Breast epithelium (tissue), 4 donors: ENCODE measurements around the gene LDB3. TPM values are rescaled to one million over a fixed set of nuclear protein-coding genes. Genes with fewer than 3 reads are reported as not detected.

Experiments
- DNase-seq, 2 donors: peaks; one replicate each; pipeline ENCODE4 v3.0.0-alpha.2; 2019; ENCODE audit warnings: low spot score in 2 of 2
- H3K27ac ChIP-seq, 2 donors: fragments of 200-600 bp; sonication (generic) in 1 of 2; one replicate each; pipeline ENCODE4 v1.5.1; 2016 to 2019; ENCODE audit warnings: mild to moderate bottlenecking in 1 of 2
- H3K27me3 ChIP-seq, 2 donors: fragments of 200-600 bp; sonication (generic) in 1 of 2; one replicate each; pipeline versions ENCODE4 v1.5.1 to v1.6.0; 2017 to 2019; ENCODE audit warnings: control low read depth in 1 of 2, mild to moderate bottlenecking in 1 of 2
- H3K36me3 ChIP-seq: fragments of 200-600 bp; one replicate; pipeline ENCODE4 v1.5.1; 2019
- H3K4me1 ChIP-seq, 2 donors: fragments of 200-600 bp; sonication (generic); one replicate each; pipeline ENCODE4 v1.5.1; 2016 to 2019; ENCODE audit warnings: control low read depth in 1 of 2
- H3K4me3 ChIP-seq, 3 donors: fragments of 200-600 bp; sonication (generic); 1 replicate in 2 of 3; 2 replicates in 1 of 3; pipeline ENCODE4 v1.5.1; 2016 to 2019; ENCODE audit warnings: mild to moderate bottlenecking in 3 of 3, moderate library complexity in 2 of 3
- H3K9me3 ChIP-seq, 2 donors: fragments of 200-600 bp; sonication (generic) in 1 of 2; one replicate each; pipeline ENCODE4 v1.5.1; 2016 to 2019; ENCODE audit warnings: control low read depth in 1 of 2
- POLR2A ChIP-seq: fragments of 450-650 bp; IDR thresholded peaks from one replicate; pipeline ENCODE4 v1.6.1; 2016; ENCODE audit warnings: antibody characterized with exemption, mild to moderate bottlenecking, moderate library complexity
- POLR2AphosphoS5 ChIP-seq, 3 donors: sonication (generic); formaldehyde crosslinking; IDR thresholded peaks; one replicate each; pipeline ENCODE4 v1.6.1; 2017; ENCODE audit warnings: antibody characterized with exemption in 3 of 3
- intact Hi-C: fragments of 100-400 bp; cut with DNase I; formaldehyde crosslinking; loops from one replicate; pipeline ENCODE4 v1.15.1; 2023; ENCODE audit warnings: low total_unique reads
- total RNA-seq, 3 donors: library from RNA; depleted of rRNA; stranded (reverse); fragments of >200 nt; gene quantifications; one replicate each; pipeline ENCODE4 v1.1.0, GENCODE V29; 2016
- TF ChIP-seq, protein P1 (sequence below), 3 donors: fragments of 450-650 bp; IDR thresholded peaks; one replicate each; pipeline ENCODE4 v1.5.1; 2016 to 2017; ENCODE audit warnings: antibody characterized with exemption in 3 of 3, mild to moderate bottlenecking in 3 of 3, moderate library complexity in 3 of 3

LDB3 gene
- total RNA-seq, 3 donors from 2014 or later, result 0.98 to 2.9 (median 1.3) TPM

DNA sequence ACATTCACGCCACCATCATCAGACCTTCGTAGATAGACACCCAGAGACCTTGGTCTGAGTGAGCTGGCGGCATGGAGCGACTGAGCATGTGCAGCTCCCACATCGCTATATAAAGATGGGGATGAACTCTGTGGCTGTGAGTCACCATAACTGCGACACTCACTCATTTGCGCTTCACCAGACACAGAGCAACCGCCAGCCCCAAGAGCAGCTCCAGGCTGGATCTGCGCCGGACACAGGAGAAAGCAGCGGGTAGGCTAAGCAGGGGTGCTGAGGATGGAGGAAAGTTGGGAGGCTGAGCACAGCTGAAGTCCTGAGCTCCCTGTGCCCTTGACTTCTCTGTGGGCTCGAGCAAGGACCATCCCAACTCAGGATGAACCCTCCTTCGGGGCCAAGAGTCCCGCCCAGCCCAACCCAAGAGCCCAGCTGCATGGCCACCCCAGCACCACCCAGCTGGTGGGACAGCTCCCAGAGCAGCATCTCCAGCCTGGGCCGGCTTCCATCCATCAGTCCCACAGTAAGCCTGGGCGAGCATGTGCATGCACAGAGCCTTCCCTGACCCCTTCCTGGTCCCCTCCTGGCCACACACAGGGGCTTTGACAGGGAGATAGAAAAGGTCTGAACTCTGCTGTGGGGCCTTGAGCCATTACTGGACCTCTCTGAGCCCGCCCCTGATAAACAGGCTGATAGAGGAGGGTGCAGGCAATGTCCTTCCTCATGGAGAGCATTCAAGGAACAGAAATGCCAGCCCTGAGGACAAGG is 13.7 kb upstream of the LDB3 start, which contains the start of gene OPN4:
TSS of gene OPN4 (plus strand) at position 137 of the 762 bp plus-strand sequence. CDS start at position 374, 237 bp downstream.
- Histone ChIP-seq H3K27ac (no peak within 1 kb of the TSS), H3K4me3 (no peak within 1 kb of the TSS), H3K9me3 (no peaks in the 10 kb centered on the region), H3K4me1 (no peaks in the 10 kb centered on the region), H3K27me3 (no peaks in the 10 kb centered on the region), H3K36me3 (no peaks in the 10 kb centered on the region)
- intact Hi-C loops, result no loop called here
- peak in 1 of 2 donors; percentile 45 for DNase-seq
- TF ChIP-seq POLR2A (no peak), POLR2AphosphoS5 (IDR thresholded peaks at IDR 0.05) (no peak)
- TF ChIP-seq, protein P1, sequence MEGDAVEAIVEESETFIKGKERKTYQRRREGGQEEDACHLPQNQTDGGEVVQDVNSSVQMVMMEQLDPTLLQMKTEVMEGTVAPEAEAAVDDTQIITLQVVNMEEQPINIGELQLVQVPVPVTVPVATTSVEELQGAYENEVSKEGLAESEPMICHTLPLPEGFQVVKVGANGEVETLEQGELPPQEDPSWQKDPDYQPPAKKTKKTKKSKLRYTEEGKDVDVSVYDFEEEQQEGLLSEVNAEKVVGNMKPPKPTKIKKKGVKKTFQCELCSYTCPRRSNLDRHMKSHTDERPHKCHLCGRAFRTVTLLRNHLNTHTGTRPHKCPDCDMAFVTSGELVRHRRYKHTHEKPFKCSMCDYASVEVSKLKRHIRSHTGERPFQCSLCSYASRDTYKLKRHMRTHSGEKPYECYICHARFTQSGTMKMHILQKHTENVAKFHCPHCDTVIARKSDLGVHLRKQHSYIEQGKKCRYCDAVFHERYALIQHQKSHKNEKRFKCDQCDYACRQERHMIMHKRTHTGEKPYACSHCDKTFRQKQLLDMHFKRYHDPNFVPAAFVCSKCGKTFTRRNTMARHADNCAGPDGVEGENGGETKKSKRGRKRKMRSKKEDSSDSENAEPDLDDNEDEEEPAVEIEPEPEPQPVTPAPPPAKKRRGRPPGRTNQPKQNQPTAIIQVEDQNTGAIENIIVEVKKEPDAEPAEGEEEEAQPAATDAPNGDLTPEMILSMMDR (IDR thresholded peaks at IDR 0.05), result no peak

DNA sequence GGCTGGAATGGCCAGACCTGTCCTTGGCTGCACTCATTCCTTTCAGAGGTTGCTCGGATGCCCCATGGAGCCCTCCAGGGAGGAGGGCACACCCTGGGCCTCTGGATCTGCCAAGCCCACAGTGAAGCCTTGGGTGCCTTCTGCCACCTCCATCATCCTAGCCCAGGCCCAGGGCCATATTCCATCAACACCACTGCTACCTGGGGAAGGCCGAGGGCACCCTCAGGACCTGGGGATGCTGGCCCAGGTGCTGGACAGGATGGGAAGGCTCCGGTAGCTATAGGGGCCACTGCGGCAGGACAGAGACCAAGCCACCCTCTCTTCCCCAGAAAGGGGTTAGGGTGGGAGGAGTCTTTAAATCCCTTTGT is 13.2 kb upstream of the LDB3 start:
- no peak overlapping the region for H3K27ac ChIP-seq
- H3K27me3 ChIP-seq, result no peaks in the 10 kb centered on the region
- no peak overlapping the region for H3K4me3 ChIP-seq
- TF ChIP-seq POLR2AphosphoS5 (IDR thresholded peaks at IDR 0.05) (no peak), POLR2A (no peak)
- TF ChIP-seq, protein P1 (IDR thresholded peaks at IDR 0.05), result no peak
- intact Hi-C loops, result no loop called here
- H3K4me1 ChIP-seq, result no peaks in the 10 kb centered on the region
- H3K9me3 ChIP-seq, result no peaks in the 10 kb centered on the region
- peak in 1 of 2 donors; percentile 9 for DNase-seq
- no peaks in the 10 kb centered on the region for H3K36me3 ChIP-seq

DNA sequence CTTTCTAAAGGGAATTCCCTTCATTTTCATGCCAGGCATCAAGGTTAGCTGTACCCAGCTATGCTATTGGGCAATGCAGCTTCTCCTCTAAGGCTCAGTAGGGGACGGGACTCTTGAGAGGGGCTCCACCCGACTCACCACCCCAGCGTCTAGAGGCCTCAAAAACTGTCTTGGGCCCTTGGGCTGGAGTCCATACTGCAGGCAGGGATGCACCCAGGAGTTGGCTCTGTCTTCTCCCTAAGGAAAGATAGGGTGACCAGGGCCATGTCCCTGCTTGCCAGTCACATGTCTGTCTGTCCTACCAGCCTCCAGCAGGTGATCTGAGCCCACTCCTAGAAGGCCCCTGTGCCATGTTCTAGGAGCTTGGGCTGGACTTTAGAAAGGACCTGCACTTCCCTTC is 12.7 kb upstream of the LDB3 start:
- DNase-seq, result peak in 1 of 2 donors; percentile 2
- H3K4me1 ChIP-seq, result no peaks in the 10 kb centered on the region
- TF ChIP-seq, protein P1 (IDR thresholded peaks at IDR 0.05), result no peak
- TF ChIP-seq POLR2AphosphoS5 (IDR thresholded peaks at IDR 0.05) (no peak), POLR2A (no peak)
- H3K9me3 ChIP-seq, result no peaks in the 10 kb centered on the region
- no peaks in the 10 kb centered on the region for H3K36me3 ChIP-seq
- H3K4me3 ChIP-seq, result no peak overlapping the region
- intact Hi-C loops, result no loop called here
- H3K27ac ChIP-seq, result no peak overlapping the region
- H3K27me3 ChIP-seq, result no peaks in the 10 kb centered on the region

DNA sequence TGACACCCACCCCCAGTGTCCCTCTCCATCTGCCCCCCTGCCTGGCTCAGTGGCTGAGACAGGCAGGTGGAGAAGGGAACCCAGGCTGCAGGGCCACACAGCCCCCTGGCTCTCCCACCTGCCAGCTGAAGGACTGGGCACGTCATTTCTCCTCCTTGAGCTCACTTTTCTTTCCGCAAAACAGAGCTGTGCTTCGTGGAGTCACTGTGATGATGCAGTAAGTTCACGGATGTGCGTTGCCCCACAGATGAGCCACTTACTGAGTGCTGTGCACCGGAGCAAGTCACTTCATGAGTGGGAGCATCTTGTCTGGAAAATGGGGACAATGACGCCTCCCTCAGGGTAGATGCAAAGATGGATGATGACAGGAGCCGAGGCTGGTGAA is 11.3 kb upstream of the LDB3 start:
- H3K4me1 ChIP-seq, result no peaks in the 10 kb centered on the region
- H3K9me3 ChIP-seq, result no peaks in the 10 kb centered on the region
- intact Hi-C loops, result no loop called here
- peak in 1 of 2 donors; percentile 22 for DNase-seq
- H3K27me3 ChIP-seq, result no peaks in the 10 kb centered on the region
- no peak overlapping the region for H3K4me3 ChIP-seq
- no peak for TF ChIP-seq POLR2A
- TF ChIP-seq, protein P1 (IDR thresholded peaks at IDR 0.05), result no peak
- no peak for TF ChIP-seq POLR2AphosphoS5 (IDR thresholded peaks at IDR 0.05)
- no peak overlapping the region for H3K27ac ChIP-seq
- H3K36me3 ChIP-seq, result no peaks in the 10 kb centered on the region

DNA sequence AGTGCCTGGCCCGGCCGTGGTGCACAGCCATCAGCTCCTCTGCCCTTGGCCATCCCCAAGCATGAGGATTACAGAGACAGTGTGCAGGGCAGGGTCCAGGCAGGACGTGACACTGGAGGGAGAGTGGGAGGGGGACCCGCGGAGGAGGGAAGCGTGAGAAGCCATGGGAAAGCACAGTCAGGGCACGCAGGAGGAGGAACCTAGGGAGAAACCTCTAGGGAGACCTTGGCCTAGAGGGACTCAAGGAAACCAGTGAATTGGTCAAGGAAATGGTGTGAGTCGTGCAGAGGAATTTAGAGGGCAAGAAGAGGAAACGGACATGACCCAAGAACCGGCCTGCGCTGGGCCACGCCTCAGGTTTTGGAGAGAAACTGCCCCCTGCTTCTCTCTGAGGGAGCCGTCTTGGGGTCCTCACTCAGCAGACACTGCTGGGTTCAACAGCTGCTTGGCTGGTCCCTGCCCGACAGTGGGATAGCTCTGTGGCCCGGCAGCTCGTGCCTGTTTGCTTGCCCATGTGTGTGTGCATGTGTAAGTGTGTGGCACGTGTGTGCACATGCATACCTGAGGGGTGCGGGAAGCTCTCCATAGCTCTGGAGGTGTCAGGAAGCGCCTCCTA is 10.8 kb upstream of the LDB3 start:
- Histone ChIP-seq H3K4me3 (no peak overlapping the region), H3K9me3 (no peaks in the 10 kb centered on the region), H3K27ac (no peak overlapping the region), H3K4me1 (no peaks in the 10 kb centered on the region), H3K27me3 (no peaks in the 10 kb centered on the region), H3K36me3 (no peaks in the 10 kb centered on the region)
- TF ChIP-seq, protein P1 (IDR thresholded peaks at IDR 0.05), result no peak
- TF ChIP-seq POLR2A (no peak), POLR2AphosphoS5 (IDR thresholded peaks at IDR 0.05) (no peak)
- intact Hi-C loops, result no loop called here
- DNase-seq, result peak in 1 of 2 donors; percentile 39
